ENCODE data around the gene GUCA1A.

GRCh38 chr6:42176981-42177380 lies 3.8 kb downstream of the GUCA1A start:
- TF ChIP-seq ELF4 (IDR thresholded peaks at IDR 0.05), result no peak
- no peak for TF ChIP-seq NFRKB (IDR thresholded peaks at IDR 0.05)

Data from HEK293T (cell line).